A673 (cell line): ENCODE data around the gene AXL.

ENCODE experiments used
- EZH2 ChIP-seq: fragments of 200-600 bp; sonication (generic); IDR thresholded peaks from 2 replicates; pipeline ENCODE4 v1.6.1; 2017; ENCODE audit warnings: borderline replicate concordance, low read depth, mild to moderate bottlenecking, mixed read lengths, antibody characterized with exemption, low read length; ENCODE audit not compliant: poor library complexity, severe bottlenecking
- TF ChIP-seq, protein P1 (sequence below): fragments of 300-800, 200-600 bp; sonication (generic); conservative IDR thresholded peaks from 2 replicates; pipeline ENCODE4 v1.5.1; 2017; ENCODE audit warnings: low read depth, mild to moderate bottlenecking, antibody characterized with exemption, low read length, moderate library complexity, mixed read lengths

DNA sequence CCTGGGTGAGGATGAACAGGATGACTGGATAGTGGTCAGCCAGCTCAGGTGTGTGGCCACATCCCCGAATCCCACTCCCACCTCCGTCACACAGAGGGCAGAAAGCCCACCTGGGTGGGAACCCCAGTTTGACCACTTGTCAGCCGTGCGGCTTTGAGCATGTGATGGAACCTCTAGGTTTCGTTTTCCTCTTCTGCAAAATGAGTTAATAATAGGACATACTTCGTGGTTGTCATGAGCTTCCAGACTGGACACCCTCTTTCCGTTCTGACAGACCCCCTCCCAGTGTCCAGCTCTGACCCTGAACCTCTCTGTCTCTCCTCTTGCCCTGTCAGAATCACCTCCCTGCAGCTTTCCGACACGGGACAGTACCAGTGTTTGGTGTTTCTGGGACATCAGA is 1.8 kb downstream of the AXL start:
- TF ChIP-seq, protein P1, sequence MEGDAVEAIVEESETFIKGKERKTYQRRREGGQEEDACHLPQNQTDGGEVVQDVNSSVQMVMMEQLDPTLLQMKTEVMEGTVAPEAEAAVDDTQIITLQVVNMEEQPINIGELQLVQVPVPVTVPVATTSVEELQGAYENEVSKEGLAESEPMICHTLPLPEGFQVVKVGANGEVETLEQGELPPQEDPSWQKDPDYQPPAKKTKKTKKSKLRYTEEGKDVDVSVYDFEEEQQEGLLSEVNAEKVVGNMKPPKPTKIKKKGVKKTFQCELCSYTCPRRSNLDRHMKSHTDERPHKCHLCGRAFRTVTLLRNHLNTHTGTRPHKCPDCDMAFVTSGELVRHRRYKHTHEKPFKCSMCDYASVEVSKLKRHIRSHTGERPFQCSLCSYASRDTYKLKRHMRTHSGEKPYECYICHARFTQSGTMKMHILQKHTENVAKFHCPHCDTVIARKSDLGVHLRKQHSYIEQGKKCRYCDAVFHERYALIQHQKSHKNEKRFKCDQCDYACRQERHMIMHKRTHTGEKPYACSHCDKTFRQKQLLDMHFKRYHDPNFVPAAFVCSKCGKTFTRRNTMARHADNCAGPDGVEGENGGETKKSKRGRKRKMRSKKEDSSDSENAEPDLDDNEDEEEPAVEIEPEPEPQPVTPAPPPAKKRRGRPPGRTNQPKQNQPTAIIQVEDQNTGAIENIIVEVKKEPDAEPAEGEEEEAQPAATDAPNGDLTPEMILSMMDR: no peak
- no peak for TF ChIP-seq EZH2
